GM19397 (cell line): Measurements from ENCODE around the gene SALL1.

Experiments used
- ATAC-seq: cut with Tn5 transposase; IDR thresholded peaks from one replicate; pipeline ENCODE4 v1.9.1; 2021; ENCODE audit warnings: mild to moderate bottlenecking, moderate library complexity; ENCODE audit not compliant: unreplicated experiment

Gene SALL1

DNA sequence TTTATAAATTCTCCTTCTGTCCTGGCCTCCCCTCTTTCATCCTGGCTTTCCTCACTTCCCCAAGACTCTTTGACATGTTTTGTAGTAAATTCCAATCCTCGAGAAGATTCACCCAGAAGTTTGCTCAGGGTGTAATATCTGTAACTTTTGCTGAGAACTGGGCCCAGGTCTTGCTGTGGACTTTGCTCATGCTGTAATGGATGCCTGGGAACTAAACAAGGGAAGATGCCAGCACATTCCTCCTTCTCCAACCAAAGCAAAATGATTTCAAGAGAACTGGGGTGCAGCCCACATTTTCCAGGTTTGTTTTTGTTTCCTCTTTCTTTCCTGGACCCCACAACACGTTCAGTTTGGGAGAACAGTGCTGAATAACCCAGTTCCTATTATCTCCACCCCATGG is 6.6 kb upstream of the SALL1 start:
- ATAC-seq = no peak

GRCh38 chr16:51156807-51157200 is 5.7 kb upstream of the SALL1 start:
- no peak for ATAC-seq

- ATAC-seq = no peak
These were observed 5.0 kb upstream of the SALL1 start for GRCh38 chr16:51155820-51156806.

- no peak for ATAC-seq
These were observed 4.1 kb upstream of the SALL1 start for GRCh38 chr16:51155199-51155607.

GRCh38 chr16:51154271-51155171 is 3.5 kb upstream of the SALL1 start:
- ATAC-seq = no peak

GRCh38 chr16:51153577-51154031 is 2.5 kb upstream of the SALL1 start:
- no peak for ATAC-seq

- ATAC-seq = no peak
These were observed 1.9 kb upstream of the SALL1 start for GRCh38 chr16:51152691-51153576.

GRCh38 chr16:51151961-51152663 is 1.0 kb upstream of the SALL1 start:
- ATAC-seq = no peak

GRCh38 chr16:51151435-51151960 is 428 bp upstream of the SALL1 start:
- ATAC-seq = no peak

GRCh38 chr16:51150165-51150887 is 744 bp downstream of the SALL1 start:
- no peak for ATAC-seq

DNA sequence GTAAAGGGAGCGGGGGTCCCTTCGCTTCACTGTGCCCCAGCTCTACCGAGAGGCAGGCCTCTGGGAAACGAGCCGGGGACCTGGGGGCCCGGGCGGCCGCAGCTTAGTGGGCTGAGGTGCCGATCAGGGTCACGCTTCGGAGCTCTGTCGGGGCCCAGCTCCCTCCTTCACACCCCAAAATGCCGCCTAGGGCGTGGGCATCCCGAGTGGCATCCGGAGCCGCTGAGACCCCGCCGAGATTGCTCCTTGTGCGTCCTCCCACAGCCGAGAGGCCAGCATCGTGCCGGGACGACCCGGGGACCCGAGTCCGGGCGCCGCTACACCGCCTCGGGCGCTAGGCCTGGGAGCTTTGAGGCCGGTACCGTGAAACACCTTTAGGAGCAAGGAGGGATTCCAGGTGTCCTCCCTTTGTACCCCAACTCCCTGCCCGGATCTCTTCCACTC is 1.3 kb downstream of the SALL1 start:
- ATAC-seq = no peak

- no peak for ATAC-seq
These were observed 1.8 kb downstream of the SALL1 start for GRCh38 chr16:51149251-51149661.

- no peak for ATAC-seq
These were observed 2.3 kb downstream of the SALL1 start for GRCh38 chr16:51148678-51149228.

DNA sequence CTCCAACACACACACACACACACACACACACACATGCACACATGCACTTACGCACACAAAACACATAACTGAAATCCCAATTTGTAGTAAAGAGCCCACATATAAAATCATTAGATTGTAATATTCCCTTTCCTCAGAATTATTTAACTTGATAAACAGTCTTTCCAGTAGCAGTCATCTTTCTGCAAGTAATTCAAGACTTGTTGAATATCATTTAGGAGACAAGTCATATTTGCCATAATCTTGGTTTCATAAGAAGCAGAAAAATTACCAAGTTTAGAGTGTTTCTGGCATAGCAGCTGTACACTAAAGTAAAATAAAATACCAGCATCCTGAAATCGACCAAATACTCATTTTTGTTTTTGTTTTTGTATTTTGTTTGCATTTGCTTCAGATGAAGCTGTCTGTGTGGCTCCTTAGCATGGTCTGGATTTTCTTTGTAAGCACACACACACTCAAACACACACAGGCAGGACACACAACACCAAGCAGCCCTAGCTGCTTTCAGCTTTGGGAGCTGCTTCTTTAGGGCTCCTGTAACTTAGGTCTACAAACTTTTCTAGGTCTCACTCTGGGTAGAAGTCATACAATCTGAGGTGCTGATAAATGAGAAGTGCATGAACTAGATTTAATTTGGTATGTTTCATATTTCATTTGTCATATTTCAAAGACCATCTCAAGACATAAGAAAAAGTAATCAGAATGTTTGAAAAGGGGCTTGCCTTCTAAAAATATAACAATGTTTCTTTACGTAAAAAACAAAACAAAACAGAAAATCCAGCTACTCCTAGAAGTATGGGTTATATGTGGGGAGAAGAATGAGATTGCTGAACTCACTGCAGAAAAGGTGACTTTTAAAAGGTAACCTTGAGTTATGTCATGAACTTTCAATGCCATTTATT is 3.0 kb downstream of the SALL1 start:
- no peak for ATAC-seq

GRCh38 chr16:51146256-51146924 is 4.7 kb downstream of the SALL1 start:
- no peak for ATAC-seq

- no peak for ATAC-seq
These were observed 6.9 kb downstream of the SALL1 start for GRCh38 chr16:51144203-51144602.
